Muscle layer of colon (tissue), 2 donors: ENCODE measurements around the gene ZNF397.
A peak's percentile ranks its signal among the peaks of the same experiment; 100 is the strongest.

Source experiments
- H3K27ac ChIP-seq: one replicate; pipeline ENCODE4 v1.7.0; 2013; ENCODE audit warnings: low read depth, mild to moderate bottlenecking, low read length, moderate library complexity
- H3K27me3 ChIP-seq, 2 donors: one replicate each; pipeline ENCODE4 v1.7.0; 2013; ENCODE audit warnings: low read length in 2 of 2, mild to moderate bottlenecking in 2 of 2; ENCODE audit not compliant: insufficient read depth in 2 of 2, control insufficient read depth in 1 of 2
- H3K36me3 ChIP-seq: one replicate; pipeline ENCODE4 v1.7.0; 2013; ENCODE audit warnings: mild to moderate bottlenecking, low read length; ENCODE audit not compliant: insufficient read depth
- H3K4me1 ChIP-seq: one replicate; pipeline ENCODE4 v1.7.0; 2013; ENCODE audit warnings: mild to moderate bottlenecking, low read length; ENCODE audit not compliant: insufficient read depth
- H3K4me3 ChIP-seq, 2 donors: one replicate each; pipeline ENCODE4 v1.7.0; 2013; ENCODE audit warnings: low read length in 2 of 2, low read depth in 1 of 2, mild to moderate bottlenecking in 1 of 2, moderate library complexity in 1 of 2
- H3K9ac ChIP-seq: one replicate; pipeline ENCODE4 v1.7.0; 2013; ENCODE audit warnings: low read length
- H3K9me3 ChIP-seq: one replicate; pipeline ENCODE4 v1.7.0; 2013; ENCODE audit warnings: mild to moderate bottlenecking, low read length
- donor health status: abdominal sarcoma.
- donor health status: Adenocarcinoma of cecum.

ZNF397 gene

GRCh38 chr18:35247412-35248249 is 6.8 kb downstream of the ZNF397 start:
- no peak overlapping the region for H3K27ac ChIP-seq
- H3K4me1 ChIP-seq = peaks cover 1% of the 10 kb centered on the region
- no peak overlapping the region for H3K4me3 ChIP-seq
- no peaks in the 10 kb centered on the region for H3K9me3 ChIP-seq
- no peak overlapping the region for H3K9ac ChIP-seq
- no peaks in the 10 kb centered on the region for H3K27me3 ChIP-seq
- peaks cover 52% of the 10 kb centered on the region for H3K36me3 ChIP-seq

GRCh38 chr18:35248429-35248828 is 7.6 kb downstream of the ZNF397 start:
- Histone ChIP-seq H3K4me1 (no peaks in the 10 kb centered on the region), H3K27ac (no peak overlapping the region), H3K9ac (no peak overlapping the region), H3K9me3 (no peaks in the 10 kb centered on the region), H3K4me3 (no peak overlapping the region), H3K36me3 (peaks cover 52% of the 10 kb centered on the region), H3K27me3 (no peaks in the 10 kb centered on the region)

- Histone ChIP-seq H3K36me3 (peaks cover 32% of the 10 kb centered on the region), H3K27me3 (no peaks in the 10 kb centered on the region), H3K4me1 (no peaks in the 10 kb centered on the region), H3K9ac (no peak overlapping the region), H3K4me3 (no peak overlapping the region), H3K27ac (no peak overlapping the region), H3K9me3 (no peaks in the 10 kb centered on the region)
Observed at GRCh38 chr18:35252466-35252865, 11.6 kb downstream of the ZNF397 start.

GRCh38 chr18:35253655-35254287 is 12.9 kb downstream of the ZNF397 start:
- Histone ChIP-seq H3K4me1 (no peaks in the 10 kb centered on the region), H3K27ac (no peak overlapping the region), H3K9ac (no peak overlapping the region), H3K27me3 (no peaks in the 10 kb centered on the region), H3K36me3 (peaks cover 39% of the 10 kb centered on the region), H3K9me3 (no peaks in the 10 kb centered on the region), H3K4me3 (no peak overlapping the region)

GRCh38 chr18:35256947-35257346 is 16.1 kb downstream of the ZNF397 start:
- Histone ChIP-seq H3K36me3 (peaks cover 28% of the 10 kb centered on the region), H3K27me3 (no peaks in the 10 kb centered on the region)

GRCh38 chr18:35264409-35264808 is 23.6 kb downstream of the ZNF397 start:
- H3K9me3 ChIP-seq = no peaks in the 10 kb centered on the region
- H3K27me3 ChIP-seq = no peaks in the 10 kb centered on the region
- no peak overlapping the region for H3K4me3 ChIP-seq
- no peak overlapping the region for H3K27ac ChIP-seq
- no peak overlapping the region for H3K9ac ChIP-seq
- H3K36me3 ChIP-seq = no peaks in the 10 kb centered on the region
- H3K4me1 ChIP-seq = peaks cover 8% of the 10 kb centered on the region

More at GRCh38 chr18:35256947-35257346, 16.1 kb downstream of the ZNF397 start:
- Histone ChIP-seq H3K4me3 (no peak overlapping the region), H3K27ac (no peak overlapping the region), H3K4me1 (no peaks in the 10 kb centered on the region), H3K9ac (no peak overlapping the region), H3K9me3 (no peaks in the 10 kb centered on the region)

- peak overlapping the region; percentile 85 for H3K27ac ChIP-seq
- H3K9me3 ChIP-seq = no peaks in the 10 kb centered on the region
- H3K9ac ChIP-seq = peak overlapping the region; percentile 29
Observed at GRCh38 chr18:35267161-35267651, 26.4 kb downstream of the ZNF397 start.

GRCh38 chr18:35267809-35268208 is 27.0 kb downstream of the ZNF397 start:
- Histone ChIP-seq H3K4me1 (peaks cover 8% of the 10 kb centered on the region), H3K4me3 (peak overlapping the region; percentile 57 to 83), H3K27ac (no peak overlapping the region), H3K9ac (no peak overlapping the region), H3K9me3 (no peaks in the 10 kb centered on the region), H3K27me3 (no peaks in the 10 kb centered on the region), H3K36me3 (no peaks in the 10 kb centered on the region)

More at GRCh38 chr18:35267161-35267651, 26.4 kb downstream of the ZNF397 start:
- Histone ChIP-seq H3K4me3 (peak overlapping the region; percentile 57 to 83), H3K4me1 (peaks cover 8% of the 10 kb centered on the region), H3K27me3 (no peaks in the 10 kb centered on the region), H3K36me3 (no peaks in the 10 kb centered on the region)

GRCh38 chr18:35268821-35269220 is 28.0 kb downstream of the ZNF397 start:
- H3K36me3 ChIP-seq = no peaks in the 10 kb centered on the region
- peaks cover 8% of the 10 kb centered on the region for H3K4me1 ChIP-seq
- H3K27me3 ChIP-seq = no peaks in the 10 kb centered on the region
- H3K27ac ChIP-seq = no peak overlapping the region
- no peak overlapping the region for H3K9ac ChIP-seq
- H3K9me3 ChIP-seq = no peaks in the 10 kb centered on the region
- H3K4me3 ChIP-seq = no peak overlapping the region

- H3K9ac ChIP-seq = no peak overlapping the region
- peaks cover 8% of the 10 kb centered on the region for H3K4me1 ChIP-seq
- no peak overlapping the region for H3K27ac ChIP-seq
- no peaks in the 10 kb centered on the region for H3K36me3 ChIP-seq
- no peaks in the 10 kb centered on the region for H3K9me3 ChIP-seq
- H3K27me3 ChIP-seq = no peaks in the 10 kb centered on the region
- H3K4me3 ChIP-seq = no peak overlapping the region
Observed at GRCh38 chr18:35271656-35272055, 30.8 kb downstream of the ZNF397 start.

- H3K4me3 ChIP-seq = no peak overlapping the region
- H3K27me3 ChIP-seq = no peaks in the 10 kb centered on the region
- no peaks in the 10 kb centered on the region for H3K36me3 ChIP-seq
- H3K9ac ChIP-seq = no peak overlapping the region
- no peaks in the 10 kb centered on the region for H3K9me3 ChIP-seq
- no peaks in the 10 kb centered on the region for H3K4me1 ChIP-seq
- no peak overlapping the region for H3K27ac ChIP-seq
Observed at GRCh38 chr18:35276267-35276666, 35.4 kb downstream of the ZNF397 start.
